OCI-LY7 (cell line): Measurements from ENCODE around the gene ZNF341. TPM values are rescaled to one million over a fixed set of nuclear protein-coding genes. Genes with fewer than 3 reads are reported as not detected.

ENCODE experiments used
- BruUV-seq: library from RNA; stranded (reverse); fragments of 400-500 nt; replicated peaks from 2 replicates; lab custom pipeline; 2021; lab: Mats Ljungman, UMichigan
- CTCF ChIA-PET: fragments of 300-600 bp; sonication (Branson Sonifier 250); formaldehyde crosslinking; loops from one replicate; lab custom pipeline; 2022; ENCODE audit warnings: antibody characterized with exemption; ENCODE audit not compliant: unreplicated experiment; lab: Charles Lee
- POLR2A ChIA-PET: fragments of 300-600 bp; sonication (Branson Sonifier 250); formaldehyde crosslinking; loops from one replicate; lab custom pipeline; 2022; ENCODE audit warnings: antibody characterized with exemption; lab: Charles Lee
- DNase-seq: peaks from one replicate; pipeline ENCODE4 v3.0.0-alpha.2; 2015; ENCODE audit warnings: low spot score
- H2AFZ ChIP-seq: fragments of 200-600 bp; sonication (generic), shearing (Covaris generic); 2 replicates; pipeline ENCODE4 v1.6.1; 2014; ENCODE audit warnings: mild to moderate bottlenecking, antibody characterized with exemption, low read length, moderate library complexity
- H3K27ac ChIP-seq: fragments of 200-600 bp; sonication (generic); 2 replicates; pipeline ENCODE4 v1.5.1; 2014; ENCODE audit warnings: mixed run types, low read depth, mild to moderate bottlenecking, moderate library complexity, low read length, inconsistent platforms; ENCODE audit not compliant: poor library complexity, severe bottlenecking
- H3K36me3 ChIP-seq: fragments of 200-600 bp; sonication (generic); 2 replicates; pipeline ENCODE4 v1.6.1; 2014; ENCODE audit warnings: mild to moderate bottlenecking, antibody characterized with exemption, low read length, moderate library complexity, mixed read lengths; ENCODE audit not compliant: insufficient read depth
- H3K4me1 ChIP-seq: fragments of 200-600 bp; sonication (generic); 2 replicates; pipeline ENCODE4 v1.5.1; 2014; ENCODE audit warnings: mild to moderate bottlenecking, low read length; ENCODE audit not compliant: insufficient read depth, poor library complexity, severe bottlenecking
- H3K4me2 ChIP-seq: fragments of 200-600 bp; sonication (generic); 2 replicates; pipeline ENCODE4 v1.6.1; 2014; ENCODE audit warnings: mild to moderate bottlenecking, low read length
- H3K4me3 ChIP-seq: fragments of 200-600 bp; sonication (generic); 2 replicates; pipeline ENCODE4 v1.5.1; 2014; ENCODE audit warnings: mild to moderate bottlenecking, low read depth, low read length; ENCODE audit not compliant: poor library complexity, severe bottlenecking
- H3K79me2 ChIP-seq: fragments of 200-600 bp; sonication (generic); 2 replicates; pipeline ENCODE4 v1.6.1; 2016; ENCODE audit warnings: low read depth, mild to moderate bottlenecking, low read length, moderate library complexity, mixed read lengths; ENCODE audit not compliant: insufficient read depth
- H3K9me2 ChIP-seq: fragments of 200-600 bp; sonication (generic); 2 replicates; pipeline ENCODE4 v1.6.1; 2016; ENCODE audit warnings: mild to moderate bottlenecking, low read length, mixed read lengths; ENCODE audit not compliant: insufficient read depth
- H3K9me3 ChIP-seq: fragments of 200-600 bp; sonication (generic); 2 replicates; pipeline ENCODE4 v1.6.1; 2014; ENCODE audit warnings: mild to moderate bottlenecking, mixed run types, low read length, mixed read lengths
- H4K20me1 ChIP-seq: fragments of 200-600 bp; sonication (generic); 2 replicates; pipeline ENCODE4 v1.6.1; 2014; ENCODE audit warnings: mild to moderate bottlenecking, antibody characterized with exemption, low read length, moderate library complexity, mixed read lengths; ENCODE audit not compliant: insufficient read depth
- CTCF ChIP-seq: fragments of 200-600 bp; sonication (generic); conservative IDR thresholded peaks from 2 replicates; pipeline ENCODE4 v1.5.1; 2014; ENCODE audit warnings: mild to moderate bottlenecking, antibody characterized with exemption, low read length, moderate library complexity, mixed read lengths
- EZH2phosphoT487 ChIP-seq: fragments of 200-600 bp; sonication (generic); IDR thresholded peaks from 2 replicates; pipeline ENCODE4 v1.6.1; 2018; ENCODE audit warnings: low read depth, borderline replicate concordance, mild to moderate bottlenecking, mixed run types, antibody characterized with exemption, low read length, moderate library complexity, mixed read lengths
- intact Hi-C: fragments of 100-400 bp; cut with micrococcal nuclease; formaldehyde crosslinking; loops from one replicate; pipeline ENCODE4 v1.10.0; 2022; ENCODE audit not compliant: unreplicated experiment
- total RNA-seq, 2 experiments: library from RNA; depleted of rRNA in 1 of 2; stranded (reverse); fragments of >200 nt in 1 of 2; shearing (Covaris generic) in 1 of 2; gene quantifications; 2 replicates each; pipeline ENCODE4 v1.2.3, GENCODE V29; 2014 to 2022

ZNF341 gene
- total RNA-seq, 2 experiments from 2014 or later = 3.2 to 7.7 TPM

DNA sequence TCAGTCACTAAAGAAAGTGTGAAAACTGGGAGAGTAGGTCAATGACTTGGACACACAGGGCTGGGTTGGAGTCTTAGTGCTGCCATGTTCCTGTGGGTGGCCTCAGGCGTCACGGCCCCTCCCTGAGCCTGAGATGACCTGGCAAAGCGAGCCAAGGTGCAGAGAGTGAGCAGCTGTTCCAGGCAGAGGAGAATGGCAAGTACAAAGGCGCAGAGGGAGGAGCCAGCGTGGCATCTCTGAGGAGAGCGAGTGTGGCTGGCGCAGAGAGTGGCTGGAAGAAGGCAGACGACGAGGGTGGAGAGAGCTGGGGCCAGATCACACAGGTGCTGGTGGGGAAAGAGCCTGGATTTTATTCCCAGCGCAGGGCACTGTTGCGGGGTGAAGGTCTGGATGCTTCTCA, 58.8 kb downstream of the ZNF341 start:
- no peaks in the 10 kb centered on the region for H3K79me2 ChIP-seq
- no peaks in the 10 kb centered on the region for H3K9me3 ChIP-seq
- no peaks in the 10 kb centered on the region for H4K20me1 ChIP-seq
- CTCF ChIA-PET = no interaction called here
- no TSS peak for BruUV-seq
- H3K4me1 ChIP-seq = peaks cover 12% of the 10 kb centered on the region
- no peak overlapping the region for H3K27ac ChIP-seq
- POLR2A ChIA-PET = interaction anchor here (0.6 kb wide), 1 partner anchor 65 kb away, joined by 3 read pairs; no protein-coding TSS in a partner anchor
- no peak for TF ChIP-seq CTCF
- no peak for TF ChIP-seq EZH2phosphoT487
- DNase-seq = no peak
- no peaks in the 10 kb centered on the region for H3K36me3 ChIP-seq
- no peak overlapping the region for H3K4me3 ChIP-seq
- no peak overlapping the region for H3K4me2 ChIP-seq
- H2AFZ ChIP-seq = no peak overlapping the region
- no peaks in the 10 kb centered on the region for H3K9me2 ChIP-seq
- intact Hi-C loops = loop anchor here (5.0 kb wide), 2 partner anchors 292 to 337 kb away; no protein-coding TSS in a partner anchor

DNA sequence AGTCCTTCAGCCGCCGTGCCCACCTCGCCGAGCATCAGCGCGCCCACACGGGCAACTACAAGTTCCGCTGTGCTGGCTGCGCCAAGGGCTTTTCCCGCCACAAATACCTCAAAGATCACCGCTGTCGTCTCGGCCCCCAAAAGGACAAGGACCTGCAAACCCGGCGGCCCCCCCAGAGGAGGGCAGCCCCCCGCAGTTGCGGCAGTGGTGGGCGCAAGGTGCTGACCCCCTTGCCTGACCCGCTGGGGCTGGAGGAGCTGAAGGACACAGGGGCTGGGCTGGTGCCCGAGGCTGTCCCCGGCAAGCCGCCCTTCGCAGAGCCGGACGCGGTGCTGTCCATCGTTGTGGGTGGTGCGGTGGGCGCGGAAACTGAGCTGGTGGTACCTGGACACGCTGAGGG, 59.2 kb downstream of the ZNF341 start:
- Histone ChIP-seq H3K4me3 (no peak overlapping the region), H2AFZ (no peak overlapping the region), H3K4me1 (peaks cover 10% of the 10 kb centered on the region), H3K79me2 (no peaks in the 10 kb centered on the region), H3K4me2 (no peak overlapping the region), H3K9me3 (no peaks in the 10 kb centered on the region), H3K27ac (no peak overlapping the region), H3K36me3 (no peaks in the 10 kb centered on the region), H4K20me1 (no peaks in the 10 kb centered on the region), H3K9me2 (no peaks in the 10 kb centered on the region)
- TF ChIP-seq EZH2phosphoT487 (no peak), CTCF (no peak)
- POLR2A ChIA-PET = interaction anchor here (0.6 kb wide), 2 partner anchors 66 to 68 kb away, joined by 3 read pairs; no protein-coding TSS in a partner anchor
- no peak for DNase-seq
- no TSS peak for BruUV-seq
- intact Hi-C loops = loop anchor here (5.0 kb wide), 2 partner anchors 291 to 336 kb away; no protein-coding TSS in a partner anchor
- CTCF ChIA-PET = no interaction called here

DNA sequence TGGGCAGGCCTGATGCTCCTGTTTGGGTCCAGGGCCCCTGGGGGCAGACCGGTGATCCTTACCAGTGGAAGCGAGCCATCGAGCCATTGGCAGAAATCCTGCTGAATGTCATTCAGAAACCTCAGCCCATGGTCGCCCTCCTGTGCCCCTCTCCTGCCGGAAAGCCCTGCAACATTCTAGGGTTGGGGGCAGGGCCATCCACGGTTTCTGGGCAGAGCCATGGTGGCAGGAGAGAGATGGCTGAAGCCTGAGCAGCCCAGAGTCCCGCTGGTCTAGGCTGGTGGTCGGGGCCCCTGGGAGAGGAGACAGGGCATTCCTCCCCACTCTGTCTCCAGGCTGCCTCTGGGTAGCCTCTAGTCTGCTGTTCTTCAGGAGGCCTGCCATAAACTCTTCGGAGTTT, 59.7 kb downstream of the ZNF341 start:
- Histone ChIP-seq H3K9me2 (no peaks in the 10 kb centered on the region), H4K20me1 (no peaks in the 10 kb centered on the region), H3K9me3 (no peaks in the 10 kb centered on the region), H2AFZ (no peak overlapping the region), H3K4me2 (no peak overlapping the region), H3K79me2 (no peaks in the 10 kb centered on the region), H3K27ac (no peak overlapping the region), H3K4me1 (peaks cover 10% of the 10 kb centered on the region), H3K4me3 (no peak overlapping the region), H3K36me3 (no peaks in the 10 kb centered on the region)
- ChIA-PET CTCF (no interaction called here), POLR2A (interaction anchor here (0.6 kb wide), 1 partner anchor 68 kb away, joined by 3 read pairs; no protein-coding TSS in a partner anchor)
- TF ChIP-seq EZH2phosphoT487 (no peak), CTCF (no peak)
- intact Hi-C loops = loop anchor here (5.0 kb wide), 2 partner anchors 291 to 336 kb away; no protein-coding TSS in a partner anchor
- BruUV-seq = no TSS peak
- DNase-seq = no peak
